WI38 (cell line): ENCODE measurements around the gene SNX10.

ENCODE experiments used
- H3K4me3 ChIP-seq: 2 replicates; pipeline ENCODE4 v1.5.1; 2011; ENCODE audit warnings: low read depth, mild to moderate bottlenecking, control low read depth, low read length
- TF ChIP-seq, protein P1 (sequence below): IDR thresholded peaks from 2 replicates; pipeline ENCODE4 v1.5.1; 2012; ENCODE audit warnings: low read depth, mild to moderate bottlenecking, control low read depth, low read length

SNX10 gene

DNA sequence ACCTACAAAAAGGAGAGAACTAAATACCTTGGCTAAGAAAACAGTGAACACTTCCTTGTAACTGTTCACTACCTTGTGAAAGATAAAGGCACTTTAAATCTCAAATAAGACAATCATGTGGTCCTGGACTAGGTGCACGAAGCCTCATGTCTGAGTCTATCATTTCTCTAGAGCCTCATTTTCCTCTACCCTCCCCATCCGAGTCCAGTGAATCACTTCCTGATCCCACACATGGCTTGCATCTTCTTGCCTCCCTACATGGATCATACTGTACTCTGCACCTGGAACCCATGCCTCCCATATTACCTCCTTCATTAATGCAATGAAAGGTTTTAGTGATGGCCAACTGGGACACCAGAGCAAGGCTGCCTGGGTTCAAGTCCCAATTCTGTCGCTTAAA lies 34.5 kb downstream of the SNX10 start:
- H3K4me3 ChIP-seq: no peak overlapping the region
- TF ChIP-seq, protein P1, sequence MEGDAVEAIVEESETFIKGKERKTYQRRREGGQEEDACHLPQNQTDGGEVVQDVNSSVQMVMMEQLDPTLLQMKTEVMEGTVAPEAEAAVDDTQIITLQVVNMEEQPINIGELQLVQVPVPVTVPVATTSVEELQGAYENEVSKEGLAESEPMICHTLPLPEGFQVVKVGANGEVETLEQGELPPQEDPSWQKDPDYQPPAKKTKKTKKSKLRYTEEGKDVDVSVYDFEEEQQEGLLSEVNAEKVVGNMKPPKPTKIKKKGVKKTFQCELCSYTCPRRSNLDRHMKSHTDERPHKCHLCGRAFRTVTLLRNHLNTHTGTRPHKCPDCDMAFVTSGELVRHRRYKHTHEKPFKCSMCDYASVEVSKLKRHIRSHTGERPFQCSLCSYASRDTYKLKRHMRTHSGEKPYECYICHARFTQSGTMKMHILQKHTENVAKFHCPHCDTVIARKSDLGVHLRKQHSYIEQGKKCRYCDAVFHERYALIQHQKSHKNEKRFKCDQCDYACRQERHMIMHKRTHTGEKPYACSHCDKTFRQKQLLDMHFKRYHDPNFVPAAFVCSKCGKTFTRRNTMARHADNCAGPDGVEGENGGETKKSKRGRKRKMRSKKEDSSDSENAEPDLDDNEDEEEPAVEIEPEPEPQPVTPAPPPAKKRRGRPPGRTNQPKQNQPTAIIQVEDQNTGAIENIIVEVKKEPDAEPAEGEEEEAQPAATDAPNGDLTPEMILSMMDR: no peak

DNA sequence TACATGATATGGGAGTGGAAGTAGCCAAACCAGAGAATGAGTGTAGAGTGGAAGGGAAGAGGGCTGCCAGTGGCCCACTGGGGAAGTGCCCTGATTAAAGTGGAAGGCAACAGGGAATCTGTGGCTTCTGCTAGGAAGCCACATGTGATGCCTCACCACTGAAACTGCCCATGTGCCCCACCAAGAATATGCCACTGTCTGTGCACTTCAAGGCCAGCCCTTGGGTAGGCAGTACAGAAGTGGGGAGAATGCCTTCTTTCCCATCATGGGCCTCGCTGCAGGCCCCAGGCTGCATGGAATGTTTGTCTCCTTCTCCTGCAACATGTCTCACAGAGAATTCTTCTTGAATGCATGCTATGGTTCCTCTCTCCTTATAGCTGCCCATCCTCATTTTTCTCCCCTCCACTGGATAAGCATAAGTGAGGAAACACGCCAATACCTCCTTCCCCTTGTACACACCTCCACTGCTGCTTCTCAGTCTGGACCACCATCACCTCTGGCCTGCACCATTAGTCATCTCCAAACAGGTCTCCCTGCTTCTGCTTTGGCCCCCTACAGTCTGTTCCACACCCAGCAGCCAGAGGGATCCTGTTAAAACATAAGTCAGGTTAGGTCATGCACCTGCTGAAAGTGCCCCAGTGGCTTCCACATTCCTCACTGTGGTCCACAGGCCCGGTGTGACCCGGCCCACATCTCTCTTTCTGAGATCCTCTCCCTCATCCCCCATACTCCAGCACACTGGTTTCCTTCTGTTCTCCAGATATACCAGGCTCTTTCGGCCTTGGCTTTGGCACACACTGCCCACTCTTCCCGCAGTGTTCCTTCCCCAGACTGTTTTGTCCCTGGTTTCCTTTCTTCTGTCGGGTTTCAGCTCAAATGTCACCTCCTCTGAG lies 37.1 kb downstream of the SNX10 start:
- TF ChIP-seq, protein P1: no peak
- no peak overlapping the region for H3K4me3 ChIP-seq

DNA sequence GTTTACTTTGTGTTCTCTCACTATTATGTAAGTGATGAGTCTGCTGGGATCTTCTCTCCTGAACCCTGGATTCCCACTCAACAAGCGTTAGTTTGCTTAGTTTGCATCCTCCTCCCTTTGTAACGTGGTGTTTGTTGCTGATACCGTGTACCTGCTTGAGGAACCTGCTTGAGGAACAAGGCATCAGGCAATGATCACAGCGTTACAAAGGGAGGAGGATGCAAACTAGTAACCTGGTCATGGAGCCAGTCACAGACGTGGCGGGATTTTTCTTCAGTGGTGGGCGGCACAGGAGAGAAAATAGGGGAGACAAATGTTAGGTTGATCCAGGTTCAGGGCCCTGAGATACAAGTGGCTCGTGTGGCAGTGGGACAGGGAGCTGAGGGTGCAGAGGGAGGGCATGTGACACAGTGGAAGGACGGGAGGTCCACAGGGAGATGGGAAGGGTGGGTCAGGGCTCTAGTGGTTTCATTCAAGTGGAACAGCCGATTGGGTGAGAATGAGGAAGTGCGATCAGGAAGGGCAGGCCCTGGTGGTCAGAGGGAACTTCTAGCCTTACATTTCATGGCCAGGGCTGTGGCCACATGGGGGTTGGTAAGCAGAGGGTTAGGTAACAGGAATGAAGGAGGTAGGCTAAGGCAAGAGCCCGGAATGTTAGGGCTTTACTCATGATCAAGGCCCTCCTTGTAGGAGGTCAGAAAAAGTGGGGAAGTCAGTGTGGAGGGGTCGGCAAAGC lies 38.0 kb downstream of the SNX10 start:
- no peak overlapping the region for H3K4me3 ChIP-seq
- TF ChIP-seq, protein P1: no peak

DNA sequence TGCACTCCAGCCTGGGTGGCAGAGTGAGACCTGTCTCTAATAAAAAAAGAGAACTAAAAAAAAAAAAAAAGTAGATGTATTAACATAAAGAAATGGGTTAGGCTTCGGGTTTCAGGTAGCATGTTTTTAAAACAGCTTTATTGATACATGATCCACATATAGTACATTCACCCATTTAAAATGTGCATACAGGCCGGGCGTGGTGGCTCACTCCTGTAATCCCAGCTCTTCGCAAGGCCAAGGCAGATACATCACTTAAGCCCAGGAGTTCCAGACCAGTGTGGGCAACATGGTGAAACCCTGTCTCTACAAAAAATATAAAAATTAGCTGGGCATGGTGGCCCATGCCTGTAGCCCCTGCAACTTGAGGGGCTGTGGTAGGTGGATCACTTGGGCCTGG lies 39.5 kb downstream of the SNX10 start:
- TF ChIP-seq, protein P1: no peak
- H3K4me3 ChIP-seq: no peak overlapping the region

DNA sequence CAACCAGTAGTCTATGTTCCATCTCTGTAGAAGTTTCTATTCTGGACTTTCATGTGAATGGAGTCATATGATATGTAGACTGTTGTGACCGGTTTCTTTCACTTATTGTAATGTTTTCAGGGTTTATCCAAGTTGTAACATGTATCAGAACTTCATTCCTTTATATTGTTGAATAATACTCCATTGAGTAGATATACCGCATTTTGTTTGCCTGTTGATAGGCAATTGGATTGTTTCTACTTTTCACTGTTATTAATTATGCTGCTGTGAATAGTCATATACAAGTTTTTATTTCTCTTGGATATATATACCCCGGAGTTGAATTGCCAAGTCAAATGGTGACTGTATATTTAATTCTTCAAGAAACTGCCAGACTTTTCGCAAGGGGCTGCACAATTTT lies 40.1 kb downstream of the SNX10 start:
- no peak overlapping the region for H3K4me3 ChIP-seq
- TF ChIP-seq, protein P1: no peak

DNA sequence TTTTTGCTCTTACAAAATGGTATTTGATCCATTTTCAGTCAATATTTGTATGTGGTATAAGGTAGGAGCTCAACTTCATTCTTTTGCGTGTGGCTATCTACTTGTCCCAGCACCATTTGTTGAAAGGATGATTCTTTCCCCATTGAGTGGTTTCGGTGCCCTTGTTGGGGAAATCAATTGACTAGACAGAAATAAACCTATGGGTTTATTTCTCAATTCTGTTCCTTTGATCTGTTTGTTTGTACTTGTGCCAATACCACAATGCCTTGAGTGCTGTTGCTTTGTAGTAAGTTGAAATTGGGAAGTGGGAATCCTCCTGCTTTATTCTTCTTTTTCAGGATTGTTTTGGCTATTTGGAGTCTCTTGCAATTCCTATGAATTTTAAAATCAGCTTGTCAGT lies 41.0 kb downstream of the SNX10 start:
- TF ChIP-seq, protein P1: no peak
- H3K4me3 ChIP-seq: no peak overlapping the region
